HepG2 (cell line): Measurements from ENCODE around the gene CARHSP1. TPM values are rescaled to one million over a fixed set of nuclear protein-coding genes. Genes with fewer than 3 reads are reported as not detected.

ENCODE experiments used
- CBX5 ChIP-seq: sonication (generic); formaldehyde crosslinking; IDR thresholded peaks from 2 replicates; pipeline ENCODE4 v1.4.0; 2020; ENCODE audit warnings: missing genetic modification reagents, borderline replicate concordance
- FOXC1 ChIP-seq: sonication (generic); formaldehyde crosslinking; IDR thresholded peaks from 2 replicates; pipeline ENCODE4 v1.8.0; 2022; ENCODE audit warnings: mild to moderate bottlenecking, missing genetic modification reagents, borderline replicate concordance
- GLI4 ChIP-seq: sonication (generic); formaldehyde crosslinking; IDR thresholded peaks from 2 replicates; pipeline ENCODE4 v1.5.1; 2020; ENCODE audit warnings: missing genetic modification reagents, mild to moderate bottlenecking, moderate library complexity, borderline replicate concordance
- HDAC2 ChIP-seq: sonication (generic); formaldehyde crosslinking; IDR thresholded peaks from 2 replicates; pipeline ENCODE4 v1.4.0; 2020; ENCODE audit warnings: missing genetic modification reagents
- MIER2 ChIP-seq: IDR thresholded peaks from 2 replicates; pipeline ENCODE4 v1.6.1; 2016; ENCODE audit warnings: missing biosample characterization, missing genetic modification reagents
- NPAS2 ChIP-seq: sonication (generic); formaldehyde crosslinking; IDR thresholded peaks from 2 replicates; pipeline ENCODE4 v1.8.0; 2022; ENCODE audit warnings: mild to moderate bottlenecking, missing genetic modification reagents, borderline replicate concordance
- PCBP1 ChIP-seq: fragments of 200-400 bp; formaldehyde crosslinking; IDR thresholded peaks from 2 replicates; pipeline ENCODE4 v1.6.1; 2017; ENCODE audit warnings: mild to moderate bottlenecking, low read depth, low read length, borderline replicate concordance
- RARG ChIP-seq: sonication (generic); formaldehyde crosslinking; IDR thresholded peaks from 2 replicates; pipeline ENCODE4 v1.4.0; 2020; ENCODE audit warnings: low read depth, mild to moderate bottlenecking, missing genetic modification reagents
- RBM22 ChIP-seq: fragments of 200-400 bp; formaldehyde crosslinking; optimal IDR thresholded peaks from 2 replicates; pipeline ENCODE3; 2017; ENCODE audit warnings: mild to moderate bottlenecking, low read length, moderate library complexity
- SAP130 ChIP-seq: IDR thresholded peaks from 2 replicates; pipeline ENCODE4 v1.6.1; 2016; ENCODE audit warnings: low read depth
- SP4 ChIP-seq: sonication (generic); formaldehyde crosslinking; IDR thresholded peaks from 2 replicates; pipeline ENCODE4 v1.8.1; 2023; ENCODE audit warnings: mild to moderate bottlenecking, missing genetic modification reagents
- ZNF225 ChIP-seq: sonication (generic); formaldehyde crosslinking; IDR thresholded peaks from 2 replicates; pipeline ENCODE4 v1.4.0; 2020; ENCODE audit warnings: mild to moderate bottlenecking, missing genetic modification reagents
- ZNF746 ChIP-seq: sonication (generic); formaldehyde crosslinking; IDR thresholded peaks from 2 replicates; pipeline ENCODE4 v1.8.0; 2022; ENCODE audit warnings: mild to moderate bottlenecking, missing genetic modification reagents
- ZNF839 ChIP-seq: sonication (generic); formaldehyde crosslinking; IDR thresholded peaks from 2 replicates; pipeline ENCODE4 v1.4.0; 2020; ENCODE audit warnings: missing genetic modification reagents, mild to moderate bottlenecking, borderline replicate concordance
- polyA plus RNA-seq, 8 experiments: library from polyadenylated mRNA; depleted of rRNA in 3 of 8; stranded (reverse) in 7 of 8; unstranded in 1 of 8; fragments of >200 nt; fragmentation: Illumina TruSeq in 4 of 8; extraction: Trizol in 4 of 8; gene quantifications; 2 replicates each; pipeline versions ENCODE4 v1.2.1 to v1.2.3, GENCODE V29; 2011 to 2016; ENCODE audit warnings: low read depth in 4 of 8, missing spikeins in 1 of 8, mixed read lengths in 1 of 8; ENCODE audit not compliant: insufficient read depth in 1 of 8
- total RNA-seq, 5 experiments: library from RNA; depleted of rRNA; stranded (reverse); fragments of >200 nt; fragmentation: Illumina TruSeq; extraction: Trizol; gene quantifications; 2 replicates each; pipeline ENCODE4 v1.2.3, GENCODE V29; 2016; ENCODE audit warnings: low read depth in 1 of 5
- TF ChIP-seq, protein P1 (sequence below): IDR thresholded peaks from 2 replicates; pipeline ENCODE4 v1.6.1; 2016; ENCODE audit warnings: low read depth, borderline replicate concordance
- TF ChIP-seq, protein P2 (sequence below): sonication (generic); formaldehyde crosslinking; conservative IDR thresholded peaks from 2 replicates; pipeline ENCODE4 v1.8.1; 2023; ENCODE audit warnings: missing genetic modification reagents
- TF ChIP-seq, protein P3 (sequence below): sonication (generic); formaldehyde crosslinking; IDR thresholded peaks from 2 replicates; pipeline ENCODE4 v1.4.0; 2020; ENCODE audit warnings: missing genetic modification reagents
- TF ChIP-seq, protein P4 (sequence below): sonication (generic); formaldehyde crosslinking; IDR thresholded peaks from 2 replicates; pipeline ENCODE4 v1.9.0; 2022; ENCODE audit warnings: missing genetic modification reagents, mild to moderate bottlenecking, borderline replicate concordance
- TF ChIP-seq, protein P5 (sequence below): sonication (generic); formaldehyde crosslinking; IDR thresholded peaks from 2 replicates; pipeline ENCODE4 v1.4.0; 2020; ENCODE audit warnings: missing genetic modification reagents; ENCODE audit errors: not compliant biosample characterization
- TF ChIP-seq, protein P6 (sequence below): sonication (generic); formaldehyde crosslinking; IDR thresholded peaks from 2 replicates; pipeline ENCODE4 v1.4.0; 2020; ENCODE audit warnings: missing genetic modification reagents
- TF ChIP-seq, protein P7 (sequence below): sonication (generic); formaldehyde crosslinking; IDR thresholded peaks from 2 replicates; pipeline ENCODE4 v1.4.0; 2020; ENCODE audit warnings: missing genetic modification reagents

Gene CARHSP1
- total and polyA plus RNA-seq, 2 of the 13 experiments (the other 11 are each of a cell fraction or from before 2014, with no cell fraction given): 173 to 345 TPM

DNA sequence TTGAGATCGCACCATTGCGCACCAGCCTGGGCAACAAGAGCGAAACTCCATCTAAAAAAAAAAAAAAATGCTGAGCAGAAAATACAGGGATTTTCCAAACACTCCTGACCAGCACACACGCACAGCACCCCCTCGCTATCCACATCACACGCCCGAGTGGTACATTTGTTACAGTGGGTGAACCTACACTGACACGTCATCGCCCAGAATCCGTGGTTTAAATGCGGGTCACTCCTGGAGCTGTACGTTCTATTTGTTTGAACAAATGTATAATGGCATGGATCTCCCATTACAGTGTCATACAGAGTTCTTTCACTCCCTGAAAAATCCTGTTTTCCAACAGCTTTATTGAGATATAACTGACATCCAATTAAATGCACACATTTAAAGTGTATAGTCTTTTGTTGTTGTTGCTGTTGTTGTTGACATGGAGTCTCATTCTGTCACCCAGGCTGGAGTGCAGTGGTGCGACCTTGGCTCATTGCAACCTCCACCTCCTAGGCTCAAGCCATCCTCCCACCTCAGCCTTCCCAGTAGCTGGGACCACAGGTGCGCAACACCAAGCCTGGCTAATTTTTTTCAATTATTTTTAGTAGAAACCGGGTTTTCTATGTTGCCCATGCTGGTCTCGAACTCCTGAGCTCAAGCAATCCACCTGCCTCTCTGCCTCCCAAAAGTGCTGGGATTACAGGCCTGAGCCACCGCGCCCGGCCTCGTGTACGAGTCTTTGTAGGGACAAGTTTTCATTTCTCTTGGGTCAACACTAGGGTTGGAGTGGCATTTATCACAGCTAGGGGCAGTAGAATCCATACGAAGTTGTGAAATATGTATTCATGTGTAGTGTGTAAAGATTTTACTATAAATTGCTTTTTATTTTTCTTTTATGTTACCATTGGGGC is 4.4 kb upstream of the CARHSP1 start (continued):
- TF ChIP-seq ZNF225 (CRISPR knock-in tag) (no peak), RBM22 (no peak), ZNF839 (CRISPR knock-in tag) (no peak), RARG (CRISPR knock-in tag) (no peak), SAP130 (CRISPR knock-in tag) (peak; percentile 66), MIER2 (CRISPR knock-in tag) (no peak), FOXC1 (0 out of 2 replicates have a peak, but pooled peaks have one; percentile 41), CBX5 (CRISPR knock-in tag) (no peak), HDAC2 (peak; percentile 53), PCBP1 (no peak), SP4 (CRISPR knock-in tag) (no peak), NPAS2 (CRISPR knock-in tag) (no peak), GLI4 (CRISPR knock-in tag) (no peak), ZNF746 (CRISPR knock-in tag) (no peak)
- TF ChIP-seq, protein P1, sequence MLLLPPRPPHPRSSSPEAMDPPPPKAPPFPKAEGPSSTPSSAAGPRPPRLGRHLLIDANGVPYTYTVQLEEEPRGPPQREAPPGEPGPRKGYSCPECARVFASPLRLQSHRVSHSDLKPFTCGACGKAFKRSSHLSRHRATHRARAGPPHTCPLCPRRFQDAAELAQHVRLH (CRISPR knock-in tag): no peak
- TF ChIP-seq, protein P2, sequence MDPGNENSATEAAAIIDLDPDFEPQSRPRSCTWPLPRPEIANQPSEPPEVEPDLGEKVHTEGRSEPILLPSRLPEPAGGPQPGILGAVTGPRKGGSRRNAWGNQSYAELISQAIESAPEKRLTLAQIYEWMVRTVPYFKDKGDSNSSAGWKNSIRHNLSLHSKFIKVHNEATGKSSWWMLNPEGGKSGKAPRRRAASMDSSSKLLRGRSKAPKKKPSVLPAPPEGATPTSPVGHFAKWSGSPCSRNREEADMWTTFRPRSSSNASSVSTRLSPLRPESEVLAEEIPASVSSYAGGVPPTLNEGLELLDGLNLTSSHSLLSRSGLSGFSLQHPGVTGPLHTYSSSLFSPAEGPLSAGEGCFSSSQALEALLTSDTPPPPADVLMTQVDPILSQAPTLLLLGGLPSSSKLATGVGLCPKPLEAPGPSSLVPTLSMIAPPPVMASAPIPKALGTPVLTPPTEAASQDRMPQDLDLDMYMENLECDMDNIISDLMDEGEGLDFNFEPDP (CRISPR knock-in tag): no peak
- TF ChIP-seq, protein P3, sequence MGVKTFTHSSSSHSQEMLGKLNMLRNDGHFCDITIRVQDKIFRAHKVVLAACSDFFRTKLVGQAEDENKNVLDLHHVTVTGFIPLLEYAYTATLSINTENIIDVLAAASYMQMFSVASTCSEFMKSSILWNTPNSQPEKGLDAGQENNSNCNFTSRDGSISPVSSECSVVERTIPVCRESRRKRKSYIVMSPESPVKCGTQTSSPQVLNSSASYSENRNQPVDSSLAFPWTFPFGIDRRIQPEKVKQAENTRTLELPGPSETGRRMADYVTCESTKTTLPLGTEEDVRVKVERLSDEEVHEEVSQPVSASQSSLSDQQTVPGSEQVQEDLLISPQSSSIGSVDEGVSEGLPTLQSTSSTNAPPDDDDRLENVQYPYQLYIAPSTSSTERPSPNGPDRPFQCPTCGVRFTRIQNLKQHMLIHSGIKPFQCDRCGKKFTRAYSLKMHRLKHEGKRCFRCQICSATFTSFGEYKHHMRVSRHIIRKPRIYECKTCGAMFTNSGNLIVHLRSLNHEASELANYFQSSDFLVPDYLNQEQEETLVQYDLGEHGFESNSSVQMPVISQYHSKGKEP (CRISPR knock-in tag): no peak
- TF ChIP-seq, protein P4, sequence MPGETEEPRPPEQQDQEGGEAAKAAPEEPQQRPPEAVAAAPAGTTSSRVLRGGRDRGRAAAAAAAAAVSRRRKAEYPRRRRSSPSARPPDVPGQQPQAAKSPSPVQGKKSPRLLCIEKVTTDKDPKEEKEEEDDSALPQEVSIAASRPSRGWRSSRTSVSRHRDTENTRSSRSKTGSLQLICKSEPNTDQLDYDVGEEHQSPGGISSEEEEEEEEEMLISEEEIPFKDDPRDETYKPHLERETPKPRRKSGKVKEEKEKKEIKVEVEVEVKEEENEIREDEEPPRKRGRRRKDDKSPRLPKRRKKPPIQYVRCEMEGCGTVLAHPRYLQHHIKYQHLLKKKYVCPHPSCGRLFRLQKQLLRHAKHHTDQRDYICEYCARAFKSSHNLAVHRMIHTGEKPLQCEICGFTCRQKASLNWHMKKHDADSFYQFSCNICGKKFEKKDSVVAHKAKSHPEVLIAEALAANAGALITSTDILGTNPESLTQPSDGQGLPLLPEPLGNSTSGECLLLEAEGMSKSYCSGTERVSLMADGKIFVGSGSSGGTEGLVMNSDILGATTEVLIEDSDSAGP (CRISPR knock-in tag): peak; percentile 7; the same call in 1 of the 2 replicates
- TF ChIP-seq, protein P5, sequence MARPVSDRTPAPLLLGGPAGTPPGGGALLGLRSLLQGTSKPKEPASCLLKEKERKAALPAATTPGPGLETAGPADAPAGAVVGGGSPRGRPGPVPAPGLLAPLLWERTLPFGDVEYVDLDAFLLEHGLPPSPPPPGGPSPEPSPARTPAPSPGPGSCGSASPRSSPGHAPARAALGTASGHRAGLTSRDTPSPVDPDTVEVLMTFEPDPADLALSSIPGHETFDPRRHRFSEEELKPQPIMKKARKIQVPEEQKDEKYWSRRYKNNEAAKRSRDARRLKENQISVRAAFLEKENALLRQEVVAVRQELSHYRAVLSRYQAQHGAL (CRISPR knock-in tag): no peak
- TF ChIP-seq, protein P6, sequence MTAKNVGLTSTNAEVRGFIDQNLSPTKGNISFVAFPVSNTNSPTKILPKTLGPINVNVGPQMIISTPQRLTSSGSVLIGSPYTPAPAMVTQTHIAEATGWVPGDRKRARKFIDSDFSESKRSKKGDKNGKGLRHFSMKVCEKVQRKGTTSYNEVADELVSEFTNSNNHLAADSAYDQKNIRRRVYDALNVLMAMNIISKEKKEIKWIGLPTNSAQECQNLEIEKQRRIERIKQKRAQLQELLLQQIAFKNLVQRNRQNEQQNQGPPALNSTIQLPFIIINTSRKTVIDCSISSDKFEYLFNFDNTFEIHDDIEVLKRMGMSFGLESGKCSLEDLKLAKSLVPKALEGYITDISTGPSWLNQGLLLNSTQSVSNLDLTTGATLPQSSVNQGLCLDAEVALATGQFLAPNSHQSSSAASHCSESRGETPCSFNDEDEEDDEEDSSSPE: no peak
- TF ChIP-seq, protein P7, sequence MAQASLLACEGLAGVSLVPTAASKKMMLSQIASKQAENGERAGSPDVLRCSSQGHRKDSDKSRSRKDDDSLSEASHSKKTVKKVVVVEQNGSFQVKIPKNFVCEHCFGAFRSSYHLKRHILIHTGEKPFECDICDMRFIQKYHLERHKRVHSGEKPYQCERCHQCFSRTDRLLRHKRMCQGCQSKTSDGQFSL (CRISPR knock-in tag): no peak
